ENCODE results near the gene FBXL3. TPM values are rescaled to one million over a fixed set of nuclear protein-coding genes. Genes with fewer than 3 reads are reported as not detected.

Gene FBXL3, protein sequence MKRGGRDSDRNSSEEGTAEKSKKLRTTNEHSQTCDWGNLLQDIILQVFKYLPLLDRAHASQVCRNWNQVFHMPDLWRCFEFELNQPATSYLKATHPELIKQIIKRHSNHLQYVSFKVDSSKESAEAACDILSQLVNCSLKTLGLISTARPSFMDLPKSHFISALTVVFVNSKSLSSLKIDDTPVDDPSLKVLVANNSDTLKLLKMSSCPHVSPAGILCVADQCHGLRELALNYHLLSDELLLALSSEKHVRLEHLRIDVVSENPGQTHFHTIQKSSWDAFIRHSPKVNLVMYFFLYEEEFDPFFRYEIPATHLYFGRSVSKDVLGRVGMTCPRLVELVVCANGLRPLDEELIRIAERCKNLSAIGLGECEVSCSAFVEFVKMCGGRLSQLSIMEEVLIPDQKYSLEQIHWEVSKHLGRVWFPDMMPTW
- total RNA-seq = 43.0 and 43.6 TPM in 2 replicates
- long read RNA-seq, partial matches to known transcripts = 10 of 44 reads
- long read RNA-seq, other reads (novel, unspliced or antisense) = 30 of 44 reads

DNA sequence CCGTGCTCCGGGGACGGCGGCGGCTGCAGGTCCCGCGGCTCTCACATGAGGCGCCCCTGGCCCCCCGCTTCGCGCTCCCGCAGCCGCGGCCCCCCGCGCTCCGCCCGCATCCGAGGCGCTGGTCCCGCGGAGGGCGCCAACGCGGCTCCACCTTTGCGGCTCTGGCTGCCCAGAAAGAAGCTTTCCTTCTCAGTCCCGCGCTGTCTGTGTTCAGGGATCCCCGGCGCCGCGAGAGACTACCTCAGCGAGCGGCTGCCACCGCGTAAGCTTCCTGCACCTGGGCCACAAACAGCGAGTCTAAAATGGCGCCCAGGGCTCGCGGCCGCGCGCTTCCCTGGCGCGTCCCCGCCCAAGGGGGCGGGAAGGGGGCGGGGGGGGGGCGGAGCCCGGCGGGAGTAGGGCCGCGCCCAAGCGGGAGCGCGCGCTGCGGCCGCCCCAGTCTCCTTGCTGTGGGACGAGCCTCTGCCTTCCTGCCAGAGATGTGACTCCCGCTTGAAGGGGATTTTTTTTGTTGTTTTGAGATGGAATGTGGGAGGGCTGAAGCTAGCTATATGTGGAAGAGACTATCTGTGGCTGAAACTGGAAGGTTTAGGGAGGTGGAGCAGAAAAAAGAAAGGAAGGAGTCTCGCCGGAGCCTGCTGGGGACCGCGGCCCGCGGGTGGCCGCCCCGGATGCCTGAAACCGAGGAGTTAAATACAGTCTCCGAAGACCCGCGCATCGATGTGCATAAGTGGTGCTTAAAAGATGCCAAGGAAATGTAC is at the start of gene FBXL3:
Gene FBXL3 (minus strand): TSS at position 299 of the 761 bp plus-strand sequence. CDS start 5,299 bp downstream, outside the sequence.
- peak within 1 kb of the TSS; percentile 94 for H3K27ac Mint-ChIP-seq (ENCODE audit: unreplicated experiment)
- no peaks in the 10 kb centered on the region for H3K27me3 Mint-ChIP-seq (ENCODE audit: unreplicated experiment)
- peak within 1 kb of the TSS; percentile 96 for H3K4me3 Mint-ChIP-seq (ENCODE audit: unreplicated experiment)
- DNase-seq (ENCODE audit: extremely low spot score, unreplicated experiment) = peak; percentile 93
- peaks cover 5% of the 10 kb centered on the region for H3K36me3 Mint-ChIP-seq (ENCODE audit: unreplicated experiment)
- peaks cover 56% of the 10 kb centered on the region for H3K4me1 Mint-ChIP-seq (ENCODE audit: unreplicated experiment)
- H3K9me3 Mint-ChIP-seq (ENCODE audit: unreplicated experiment) = no peaks in the 10 kb centered on the region
- TF ChIP-seq, protein P1, sequence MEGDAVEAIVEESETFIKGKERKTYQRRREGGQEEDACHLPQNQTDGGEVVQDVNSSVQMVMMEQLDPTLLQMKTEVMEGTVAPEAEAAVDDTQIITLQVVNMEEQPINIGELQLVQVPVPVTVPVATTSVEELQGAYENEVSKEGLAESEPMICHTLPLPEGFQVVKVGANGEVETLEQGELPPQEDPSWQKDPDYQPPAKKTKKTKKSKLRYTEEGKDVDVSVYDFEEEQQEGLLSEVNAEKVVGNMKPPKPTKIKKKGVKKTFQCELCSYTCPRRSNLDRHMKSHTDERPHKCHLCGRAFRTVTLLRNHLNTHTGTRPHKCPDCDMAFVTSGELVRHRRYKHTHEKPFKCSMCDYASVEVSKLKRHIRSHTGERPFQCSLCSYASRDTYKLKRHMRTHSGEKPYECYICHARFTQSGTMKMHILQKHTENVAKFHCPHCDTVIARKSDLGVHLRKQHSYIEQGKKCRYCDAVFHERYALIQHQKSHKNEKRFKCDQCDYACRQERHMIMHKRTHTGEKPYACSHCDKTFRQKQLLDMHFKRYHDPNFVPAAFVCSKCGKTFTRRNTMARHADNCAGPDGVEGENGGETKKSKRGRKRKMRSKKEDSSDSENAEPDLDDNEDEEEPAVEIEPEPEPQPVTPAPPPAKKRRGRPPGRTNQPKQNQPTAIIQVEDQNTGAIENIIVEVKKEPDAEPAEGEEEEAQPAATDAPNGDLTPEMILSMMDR (IDR thresholded peaks at IDR 0.05) = no peak

DNA sequence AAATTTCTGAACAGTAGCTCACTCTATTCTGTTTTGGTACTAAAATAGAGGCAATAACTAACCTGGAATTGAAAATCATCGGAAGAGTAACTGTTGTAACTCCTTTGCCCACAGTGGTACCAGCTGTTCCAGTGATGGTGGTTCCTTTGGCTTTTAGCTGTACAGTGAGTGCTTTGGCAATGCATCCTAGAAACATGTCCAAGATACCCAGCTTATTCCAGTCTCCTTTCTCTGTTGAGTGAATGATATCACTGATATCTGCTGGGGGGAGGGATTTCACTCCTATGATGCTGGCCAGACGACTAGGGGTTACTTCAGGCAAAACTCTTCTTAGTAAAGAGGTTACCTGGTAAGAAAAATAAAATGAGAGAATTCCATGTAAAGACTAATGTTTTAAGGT is 40.6 kb upstream of the FBXL3 start:
- Mint-ChIP-seq H3K4me3 (ENCODE audit: unreplicated experiment) (no peak overlapping the region), H3K27ac (ENCODE audit: unreplicated experiment) (no peak overlapping the region)

DNA sequence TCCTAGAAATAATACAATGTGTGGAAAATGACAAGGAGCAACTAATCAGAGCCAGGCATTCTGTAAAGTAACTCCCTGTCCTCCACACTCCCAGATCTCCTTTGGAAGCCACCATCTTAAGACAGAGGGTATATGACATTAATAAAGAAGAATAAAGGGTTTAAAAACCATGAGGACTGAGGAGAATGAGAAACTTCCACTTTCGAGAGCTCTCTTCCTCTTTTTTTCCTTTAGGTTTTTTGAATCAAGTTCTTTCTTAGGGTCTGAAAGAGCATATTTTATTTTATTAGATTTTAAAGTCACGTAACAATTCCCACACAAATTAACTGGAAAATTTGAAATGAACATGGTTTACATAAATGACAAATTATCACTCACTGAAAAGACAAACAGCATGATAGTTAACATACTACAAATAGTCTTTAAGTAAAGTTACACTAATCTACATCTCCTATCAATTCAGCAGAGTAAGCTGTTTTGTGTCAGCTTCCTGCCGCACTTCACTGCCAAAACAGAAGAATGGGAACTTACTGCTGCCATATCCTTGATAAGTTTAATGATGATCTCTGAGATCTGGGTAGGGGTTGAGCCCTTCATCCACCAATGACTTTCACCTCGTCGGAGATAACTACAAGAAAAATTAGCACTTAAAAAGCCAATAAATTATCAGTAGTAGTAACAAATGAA is 38.6 kb upstream of the FBXL3 start:
- no peaks in the 10 kb centered on the region for H3K27me3 Mint-ChIP-seq (ENCODE audit: unreplicated experiment)
- no peak overlapping the region for H3K27ac Mint-ChIP-seq (ENCODE audit: unreplicated experiment)
- no peak overlapping the region for H3K4me3 Mint-ChIP-seq (ENCODE audit: unreplicated experiment)
- DNase-seq (ENCODE audit: extremely low spot score, unreplicated experiment) = no peak
- no peaks in the 10 kb centered on the region for H3K4me1 Mint-ChIP-seq (ENCODE audit: unreplicated experiment)
- no peaks in the 10 kb centered on the region for H3K9me3 Mint-ChIP-seq (ENCODE audit: unreplicated experiment)
- TF ChIP-seq, protein P1 (IDR thresholded peaks at IDR 0.05) = no peak
- peaks cover 61% of the 10 kb centered on the region for H3K36me3 Mint-ChIP-seq (ENCODE audit: unreplicated experiment)

More for the DNA sequence above, 40.6 kb upstream of the FBXL3 start:
- no peak for DNase-seq (ENCODE audit: extremely low spot score, unreplicated experiment)
- H3K27me3 Mint-ChIP-seq (ENCODE audit: unreplicated experiment) = no peaks in the 10 kb centered on the region
- H3K9me3 Mint-ChIP-seq (ENCODE audit: unreplicated experiment) = no peaks in the 10 kb centered on the region
- H3K36me3 Mint-ChIP-seq (ENCODE audit: unreplicated experiment) = peaks cover 56% of the 10 kb centered on the region
- TF ChIP-seq, protein P1 (IDR thresholded peaks at IDR 0.05) = no peak
- H3K4me1 Mint-ChIP-seq (ENCODE audit: unreplicated experiment) = no peaks in the 10 kb centered on the region

DNA sequence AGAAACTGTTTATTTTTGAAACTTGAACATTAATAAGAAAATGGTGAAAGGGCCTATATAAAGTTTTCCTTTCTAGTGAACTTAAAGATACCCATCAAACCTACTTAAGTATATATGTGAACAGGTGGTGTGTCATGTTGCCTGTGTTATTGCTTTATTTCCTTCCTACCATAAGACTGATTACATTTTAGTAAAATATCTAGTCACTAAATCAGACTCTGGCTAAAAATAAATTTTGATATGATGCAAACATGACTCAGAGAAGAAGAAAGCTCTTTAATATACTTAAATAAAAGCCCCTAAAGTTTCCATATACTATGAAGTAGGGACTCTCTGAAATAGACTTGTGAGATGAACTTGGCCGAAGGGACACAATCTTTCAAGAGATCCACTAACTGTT is 35.1 kb upstream of the FBXL3 start:
- H3K27ac Mint-ChIP-seq (ENCODE audit: unreplicated experiment) = no peak overlapping the region
- DNase-seq (ENCODE audit: extremely low spot score, unreplicated experiment) = no peak
- TF ChIP-seq, protein P1 (IDR thresholded peaks at IDR 0.05) = no peak
- no peak overlapping the region for H3K4me3 Mint-ChIP-seq (ENCODE audit: unreplicated experiment)
- peaks cover 56% of the 10 kb centered on the region for H3K36me3 Mint-ChIP-seq (ENCODE audit: unreplicated experiment)
- H3K9me3 Mint-ChIP-seq (ENCODE audit: unreplicated experiment) = no peaks in the 10 kb centered on the region
- no peaks in the 10 kb centered on the region for H3K4me1 Mint-ChIP-seq (ENCODE audit: unreplicated experiment)
- H3K27me3 Mint-ChIP-seq (ENCODE audit: unreplicated experiment) = no peaks in the 10 kb centered on the region

Data from osteocyte (in vitro differentiated cells).